Measurements from ENCODE around the gene TAS2R43.
"Not testable (repeated sequence)": the region's sequence is repeated elsewhere in the genome, so short reads cannot be mapped to it uniquely, and the experiment has no call there.

Gene TAS2R43, protein sequence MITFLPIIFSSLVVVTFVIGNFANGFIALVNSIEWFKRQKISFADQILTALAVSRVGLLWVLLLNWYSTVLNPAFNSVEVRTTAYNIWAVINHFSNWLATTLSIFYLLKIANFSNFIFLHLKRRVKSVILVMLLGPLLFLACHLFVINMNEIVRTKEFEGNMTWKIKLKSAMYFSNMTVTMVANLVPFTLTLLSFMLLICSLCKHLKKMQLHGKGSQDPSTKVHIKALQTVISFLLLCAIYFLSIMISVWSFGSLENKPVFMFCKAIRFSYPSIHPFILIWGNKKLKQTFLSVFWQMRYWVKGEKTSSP

DNA sequence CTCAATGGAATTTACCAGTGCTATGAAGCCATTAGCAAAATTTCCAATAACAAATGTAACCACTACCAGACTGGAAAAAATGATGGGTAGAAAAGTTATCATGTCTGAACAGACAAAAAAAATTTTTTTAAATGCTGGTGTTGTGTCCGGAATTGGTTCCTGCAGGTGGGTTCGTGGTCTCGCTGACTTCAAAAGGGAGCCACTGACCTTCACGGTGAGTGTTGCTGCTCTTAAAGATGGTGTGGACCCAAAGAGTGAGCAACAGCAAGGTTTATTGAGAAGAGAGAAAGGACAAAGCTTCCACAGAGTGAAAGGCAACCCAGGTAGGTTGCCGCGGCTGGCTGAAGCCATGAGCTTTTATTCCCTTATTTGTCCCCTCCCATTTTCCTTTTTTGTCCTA, at the start of gene TAS2R43:
TSS of gene TAS2R43 (minus strand) at position 186 of the 400 bp plus-strand sequence. CDS start at position 102, 84 bp downstream.
- DNase-seq (ENCODE audit: low read depth in 2 of 2): no peak

DNA sequence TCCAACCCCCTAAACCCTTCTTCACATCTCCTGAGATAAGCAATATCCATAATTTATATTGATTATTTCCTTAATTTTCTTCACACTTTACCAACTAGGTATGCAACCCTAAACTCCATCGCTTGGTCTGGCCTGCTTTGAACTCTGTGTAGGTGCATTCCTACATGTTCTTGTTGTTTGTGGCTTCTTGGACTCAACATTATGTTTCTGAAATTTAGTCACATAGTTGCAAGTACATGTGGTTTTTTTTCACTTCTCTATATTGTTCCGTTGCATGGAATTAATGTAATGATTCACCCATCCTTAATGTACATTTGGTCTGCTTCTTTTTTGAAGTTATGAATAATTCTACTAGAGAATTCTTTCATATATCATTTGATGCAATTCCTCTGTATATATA, 44.0 kb upstream of the TAS2R43 start:
- peak in 1 of 2 donors; percentile 3 for DNase-seq (ENCODE audit: low read depth in 2 of 2)

DNA sequence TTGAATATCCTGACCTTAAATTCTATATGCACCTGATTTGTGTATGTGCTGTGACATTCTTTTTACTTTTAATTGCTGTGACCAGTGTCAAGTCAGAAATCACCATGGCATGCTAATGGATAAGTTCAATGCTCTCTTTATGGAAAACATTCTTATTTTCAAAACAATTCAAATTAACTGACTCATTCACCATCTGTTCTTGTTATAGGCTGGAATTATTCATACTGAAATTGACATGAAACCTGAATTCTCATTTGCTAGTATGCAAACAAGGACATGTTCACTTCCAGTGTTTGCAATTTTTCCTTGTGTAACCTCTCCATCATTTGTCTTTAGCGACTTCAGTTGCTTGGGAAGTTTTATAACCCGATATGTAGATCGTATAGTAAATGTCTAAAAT, 42.2 kb upstream of the TAS2R43 start, which contains the start of gene TAS2R30:
TSS of gene TAS2R30 (minus strand) at position 340 of the 400 bp plus-strand sequence. CDS start 400 bp downstream, outside the sequence.
- DNase-seq (ENCODE audit: low read depth in 2 of 2): no peak

- no peak for DNase-seq (ENCODE audit: low read depth in 2 of 2)
Observed at GRCh38 chr12:11133816-11134215, 41.7 kb upstream of the TAS2R43 start.

- DNase-seq (ENCODE audit: low read depth in 2 of 2): no peak
Observed at GRCh38 chr12:11133162-11133561, 41.0 kb upstream of the TAS2R43 start.

GRCh38 chr12:11130999-11131398, 38.9 kb upstream of the TAS2R43 start:
- DNase-seq (ENCODE audit: low read depth in 2 of 2): no peak

- no peak for DNase-seq (ENCODE audit: low read depth in 2 of 2)
Observed at GRCh38 chr12:11130382-11130781, 38.3 kb upstream of the TAS2R43 start.

- not testable (repeated sequence) for DNase-seq (ENCODE audit: low read depth in 2 of 2)
Observed at GRCh38 chr12:11114130-11114529, 22.0 kb upstream of the TAS2R43 start.

GRCh38 chr12:11111213-11111612, 19.1 kb upstream of the TAS2R43 start:
- DNase-seq (ENCODE audit: low read depth in 2 of 2): not testable (repeated sequence)

GRCh38 chr12:11108862-11109261, 16.7 kb upstream of the TAS2R43 start:
- DNase-seq (ENCODE audit: low read depth in 2 of 2): no peak

GRCh38 chr12:11107719-11108118, 15.6 kb upstream of the TAS2R43 start:
- no peak for DNase-seq (ENCODE audit: low read depth in 2 of 2)

DNA sequence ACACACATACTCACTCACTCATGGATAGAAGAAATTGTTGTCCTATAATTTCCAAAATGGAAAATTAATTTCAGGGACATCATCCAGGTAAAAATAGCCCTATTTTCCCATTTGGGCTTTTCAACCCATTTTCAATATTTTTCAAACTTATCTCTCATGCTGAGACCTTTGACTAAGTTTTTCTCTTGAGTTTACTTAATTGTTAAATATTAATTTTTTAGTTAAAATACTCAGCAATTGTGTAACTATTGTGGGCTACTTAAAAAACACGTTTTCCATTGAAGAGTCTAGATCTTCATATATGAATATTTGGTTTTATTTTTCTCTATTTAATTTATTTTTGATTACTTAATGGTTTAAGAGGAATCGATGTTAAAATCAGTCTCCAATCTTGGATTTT, 14.2 kb upstream of the TAS2R43 start:
- DNase-seq (ENCODE audit: low read depth in 2 of 2): no peak

GRCh38 chr12:11105546-11105945, 13.4 kb upstream of the TAS2R43 start:
- no peak for DNase-seq (ENCODE audit: low read depth in 2 of 2)

GRCh38 chr12:11094910-11095309, 2.8 kb upstream of the TAS2R43 start:
- DNase-seq (ENCODE audit: low read depth in 2 of 2): not testable (repeated sequence)

DNA sequence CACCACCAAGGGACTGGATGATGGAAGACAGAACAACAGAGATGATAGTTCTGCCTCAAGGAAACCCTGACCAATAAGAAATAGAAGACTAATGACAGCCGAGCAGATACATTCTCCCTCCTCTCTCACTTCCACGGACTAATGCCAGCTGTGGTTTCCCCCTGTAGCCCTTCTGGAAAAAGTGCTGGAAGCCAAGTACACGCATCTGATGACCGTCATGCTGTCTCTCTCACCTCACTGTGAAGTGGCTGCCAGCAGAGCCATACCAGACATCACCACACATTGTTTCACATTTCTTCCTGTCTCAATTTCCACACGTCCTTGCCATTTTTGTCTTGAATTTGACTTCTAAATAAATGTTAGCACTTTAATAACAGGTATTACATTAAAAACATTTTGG, 2.9 kb downstream of the TAS2R43 start:
- DNase-seq (ENCODE audit: low read depth in 2 of 2): no peak

DNA sequence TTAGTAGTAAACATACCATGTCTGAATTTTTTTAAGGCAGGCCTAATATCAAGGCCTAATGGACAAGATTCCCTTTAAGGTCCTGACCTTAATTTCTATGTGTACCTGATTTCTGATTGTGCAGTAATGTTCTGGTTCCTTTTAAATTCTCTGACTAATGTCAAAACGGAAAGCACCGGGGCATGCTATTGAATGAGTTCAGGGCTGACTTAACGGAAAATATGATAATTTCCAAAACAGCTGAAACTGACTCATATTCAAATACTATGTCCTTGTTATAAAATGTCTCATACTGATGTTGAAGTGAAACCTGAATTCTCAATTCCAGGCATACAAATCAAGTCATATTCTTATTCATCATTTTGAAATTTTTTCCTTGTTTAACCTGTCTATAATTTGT, 6.7 kb downstream of the TAS2R43 start:
- DNase-seq (ENCODE audit: low read depth in 2 of 2): peak in 1 of 2 donors; percentile 12

DNA sequence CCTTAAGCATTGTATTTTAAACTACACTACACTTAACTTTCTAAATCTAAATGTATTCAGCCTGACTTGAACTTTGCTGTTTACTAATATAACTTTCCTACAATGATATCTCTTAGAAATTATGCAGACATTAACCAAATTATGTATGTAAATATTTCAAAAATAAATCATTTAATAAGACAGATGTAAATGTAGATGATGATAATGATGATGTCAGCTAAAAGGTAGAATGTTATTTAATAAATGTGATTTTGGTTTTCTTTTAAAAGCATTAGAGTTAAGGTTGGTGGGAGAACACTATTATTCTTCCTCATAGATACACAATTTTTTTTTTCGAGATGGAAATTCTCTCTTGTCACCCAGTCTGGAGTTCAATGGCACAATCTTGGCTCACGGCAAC, 10.1 kb downstream of the TAS2R43 start:
- no peak for DNase-seq (ENCODE audit: low read depth in 2 of 2)

GRCh38 chr12:11078246-11078645, 13.9 kb downstream of the TAS2R43 start:
- no peak for DNase-seq (ENCODE audit: low read depth in 2 of 2)

- DNase-seq (ENCODE audit: low read depth in 2 of 2): no peak
Observed at GRCh38 chr12:11075642-11076041, 16.5 kb downstream of the TAS2R43 start.

GRCh38 chr12:11071414-11071813, 20.7 kb downstream of the TAS2R43 start:
- no peak for DNase-seq (ENCODE audit: low read depth in 2 of 2)

GRCh38 chr12:11070999-11071398, 21.1 kb downstream of the TAS2R43 start:
- no peak for DNase-seq (ENCODE audit: low read depth in 2 of 2)

DNA sequence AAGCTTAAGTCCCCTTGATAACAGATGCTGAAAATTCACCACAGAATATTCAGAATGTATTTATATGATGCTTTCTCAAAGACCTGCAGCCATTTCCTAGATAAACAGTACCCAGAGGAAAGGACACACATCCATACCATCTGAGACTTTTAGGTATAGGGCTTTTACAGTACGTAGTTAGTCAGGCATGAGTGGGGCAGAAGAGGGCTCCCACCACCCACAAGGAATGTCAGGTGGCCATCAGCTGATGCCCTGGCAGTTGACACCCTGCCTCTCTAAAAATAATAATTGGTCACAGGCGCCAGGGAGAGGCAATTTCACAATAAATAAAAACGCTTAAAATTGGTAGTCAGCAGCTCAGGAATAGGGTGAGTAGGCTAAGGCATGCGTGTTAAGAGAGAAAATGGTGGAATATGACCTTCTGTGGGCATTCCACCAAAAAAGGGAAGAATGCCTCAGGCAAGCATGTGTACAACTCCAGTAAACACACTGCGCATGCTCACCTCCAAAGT, 22.2 kb downstream of the TAS2R43 start:
- no peak for DNase-seq (ENCODE audit: low read depth in 2 of 2)

GRCh38 chr12:11067514-11067913, 24.6 kb downstream of the TAS2R43 start:
- DNase-seq (ENCODE audit: low read depth in 2 of 2): no peak

GRCh38 chr12:11062194-11062593, 29.9 kb downstream of the TAS2R43 start, which contains the start of gene TAS2R46:
Gene TAS2R46, minus strand, starts transcription at chr12:11062294. Its CDS starts 0 bp downstream, at chr12:11062294.
- not testable (repeated sequence) for DNase-seq (ENCODE audit: low read depth in 2 of 2)
